ENCODE measurements around the gene HOXD11.

HOXD11 gene

DNA sequence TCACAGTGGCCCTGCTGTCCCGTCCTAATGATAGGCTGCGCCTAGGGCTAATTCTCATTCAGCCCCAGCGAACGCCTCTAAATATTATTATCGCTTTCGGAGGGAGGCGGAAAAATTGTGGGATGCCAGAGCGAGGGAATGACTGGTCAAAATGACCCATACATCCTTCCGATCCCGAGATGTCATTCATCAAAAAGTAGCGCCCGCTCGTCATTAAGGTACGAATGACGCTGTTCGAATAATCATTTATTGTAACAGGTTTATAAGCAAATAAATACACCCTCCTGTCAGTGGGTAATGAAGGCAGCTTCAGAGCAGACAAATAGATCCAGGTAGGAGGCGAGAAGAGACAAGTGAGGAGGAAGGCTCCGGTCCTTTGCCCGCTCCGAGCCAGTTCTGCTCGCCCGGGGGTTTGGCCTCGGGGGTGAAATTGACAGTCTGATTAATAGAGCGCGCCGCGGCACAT is 23.3 kb upstream of the HOXD11 start, which contains the start of gene EVX2:
Gene EVX2, minus strand, starts transcription at position 167 of the 466 bp plus-strand sequence. CDS start 186 bp downstream, outside the sequence.
- Histone ChIP-seq H2AFZ (ENCODE audit: low read depth) (no peak within 1 kb of the TSS), H4K20me1 (ENCODE audit: insufficient read depth) (no peaks in the 10 kb centered on the region), H3K4me2 (no peak within 1 kb of the TSS), H3K27ac (no peak within 1 kb of the TSS), H3K4me1 (ENCODE audit: low read depth, poor library complexity, severe bottlenecking) (no peaks in the 10 kb centered on the region), H3K27me3 (ENCODE audit: insufficient read depth, low read depth) (no peaks in the 10 kb centered on the region), H3K79me2 (ENCODE audit: insufficient read depth, low read depth) (no peaks in the 10 kb centered on the region), H3K4me3 (IDR thresholded peaks at IDR 0.05; ENCODE audit: insufficient read depth, low read depth, low read length) (no peak within 1 kb of the TSS), H3K9ac (no peak within 1 kb of the TSS), H3K36me3 (ENCODE audit: insufficient read depth) (no peaks in the 10 kb centered on the region)
- TF ChIP-seq, protein P1, sequence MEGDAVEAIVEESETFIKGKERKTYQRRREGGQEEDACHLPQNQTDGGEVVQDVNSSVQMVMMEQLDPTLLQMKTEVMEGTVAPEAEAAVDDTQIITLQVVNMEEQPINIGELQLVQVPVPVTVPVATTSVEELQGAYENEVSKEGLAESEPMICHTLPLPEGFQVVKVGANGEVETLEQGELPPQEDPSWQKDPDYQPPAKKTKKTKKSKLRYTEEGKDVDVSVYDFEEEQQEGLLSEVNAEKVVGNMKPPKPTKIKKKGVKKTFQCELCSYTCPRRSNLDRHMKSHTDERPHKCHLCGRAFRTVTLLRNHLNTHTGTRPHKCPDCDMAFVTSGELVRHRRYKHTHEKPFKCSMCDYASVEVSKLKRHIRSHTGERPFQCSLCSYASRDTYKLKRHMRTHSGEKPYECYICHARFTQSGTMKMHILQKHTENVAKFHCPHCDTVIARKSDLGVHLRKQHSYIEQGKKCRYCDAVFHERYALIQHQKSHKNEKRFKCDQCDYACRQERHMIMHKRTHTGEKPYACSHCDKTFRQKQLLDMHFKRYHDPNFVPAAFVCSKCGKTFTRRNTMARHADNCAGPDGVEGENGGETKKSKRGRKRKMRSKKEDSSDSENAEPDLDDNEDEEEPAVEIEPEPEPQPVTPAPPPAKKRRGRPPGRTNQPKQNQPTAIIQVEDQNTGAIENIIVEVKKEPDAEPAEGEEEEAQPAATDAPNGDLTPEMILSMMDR (conservative IDR thresholded peaks at IDR 0.05; ENCODE audit: low read depth, low read length), result no peak

DNA sequence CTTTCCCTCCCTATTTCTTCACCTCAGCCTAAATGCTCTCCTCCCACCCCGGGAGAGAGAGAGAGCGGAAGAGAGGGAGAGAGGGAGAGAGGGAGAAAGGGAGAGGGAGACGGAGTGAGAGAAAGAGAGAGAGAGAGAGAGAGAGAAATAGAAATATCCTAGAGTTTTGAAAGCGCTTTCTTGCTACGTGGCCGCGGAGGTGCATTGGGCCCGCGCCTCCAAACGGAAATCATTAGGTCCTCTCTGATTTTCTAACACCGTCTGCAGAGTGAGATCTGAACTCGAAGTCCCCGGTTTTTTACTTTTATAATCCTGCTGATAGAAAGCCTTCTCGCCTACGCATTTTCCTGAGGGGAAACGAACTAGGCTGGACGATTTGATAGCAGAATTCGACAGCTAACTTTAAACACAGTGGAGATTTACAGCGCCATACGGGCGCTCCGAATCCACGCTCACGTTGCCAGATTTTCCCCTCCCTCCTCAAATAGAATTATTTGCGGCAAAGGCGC is 22.4 kb upstream of the HOXD11 start:
- Histone ChIP-seq H3K36me3 (ENCODE audit: insufficient read depth) (no peaks in the 10 kb centered on the region), H2AFZ (ENCODE audit: low read depth) (no peak overlapping the region), H3K27ac (no peak overlapping the region), H3K4me2 (no peak overlapping the region), H3K79me2 (ENCODE audit: insufficient read depth, low read depth) (no peaks in the 10 kb centered on the region), H3K9ac (no peak overlapping the region), H3K27me3 (ENCODE audit: insufficient read depth, low read depth) (no peaks in the 10 kb centered on the region), H3K4me1 (ENCODE audit: low read depth, poor library complexity, severe bottlenecking) (no peaks in the 10 kb centered on the region), H4K20me1 (ENCODE audit: insufficient read depth) (no peaks in the 10 kb centered on the region), H3K4me3 (IDR thresholded peaks at IDR 0.05; ENCODE audit: insufficient read depth, low read depth, low read length) (no peak overlapping the region)
- TF ChIP-seq, protein P1 (conservative IDR thresholded peaks at IDR 0.05; ENCODE audit: low read depth, low read length), result no peak

DNA sequence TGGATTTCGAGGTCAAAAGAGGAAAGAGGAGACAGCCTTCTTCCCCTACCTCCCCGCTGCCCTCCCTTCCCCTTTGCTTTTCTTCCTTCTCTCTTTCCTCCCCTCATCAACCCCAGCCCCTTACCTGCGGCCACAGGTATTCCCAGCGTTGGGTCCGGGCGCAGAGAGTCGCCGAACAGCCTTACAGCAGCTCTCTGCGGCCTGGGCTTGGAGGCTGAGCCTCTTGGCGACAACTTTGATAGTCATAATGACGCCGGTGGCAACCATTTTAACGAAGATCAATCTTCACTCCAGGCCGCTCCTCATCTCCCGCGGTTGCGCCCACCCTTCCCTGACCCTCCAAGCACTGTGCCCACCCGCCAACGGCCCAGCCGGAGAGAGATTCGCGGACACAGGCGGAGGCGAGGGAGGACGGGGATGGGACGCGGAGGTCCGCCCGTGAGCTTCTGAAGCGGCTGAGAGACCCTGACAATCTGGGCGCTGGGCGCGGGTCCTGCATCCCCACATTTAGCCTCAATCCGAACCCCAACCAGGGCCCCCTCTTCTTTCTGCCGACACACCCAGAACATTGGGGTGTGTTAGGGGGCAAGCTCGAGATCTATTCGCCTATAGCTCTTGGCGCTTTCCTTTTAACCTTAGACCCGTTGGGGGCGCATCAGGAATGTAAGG is 21.8 kb upstream of the HOXD11 start:
- TF ChIP-seq, protein P1 (conservative IDR thresholded peaks at IDR 0.05; ENCODE audit: low read depth, low read length), result no peak
- Histone ChIP-seq H2AFZ (ENCODE audit: low read depth) (no peak overlapping the region), H4K20me1 (ENCODE audit: insufficient read depth) (no peaks in the 10 kb centered on the region), H3K4me1 (ENCODE audit: low read depth, poor library complexity, severe bottlenecking) (no peaks in the 10 kb centered on the region), H3K9ac (no peak overlapping the region), H3K79me2 (ENCODE audit: insufficient read depth, low read depth) (no peaks in the 10 kb centered on the region), H3K27ac (no peak overlapping the region), H3K4me2 (no peak overlapping the region), H3K27me3 (ENCODE audit: insufficient read depth, low read depth) (no peaks in the 10 kb centered on the region), H3K36me3 (ENCODE audit: insufficient read depth) (no peaks in the 10 kb centered on the region), H3K4me3 (IDR thresholded peaks at IDR 0.05; ENCODE audit: insufficient read depth, low read depth, low read length) (no peak overlapping the region)

DNA sequence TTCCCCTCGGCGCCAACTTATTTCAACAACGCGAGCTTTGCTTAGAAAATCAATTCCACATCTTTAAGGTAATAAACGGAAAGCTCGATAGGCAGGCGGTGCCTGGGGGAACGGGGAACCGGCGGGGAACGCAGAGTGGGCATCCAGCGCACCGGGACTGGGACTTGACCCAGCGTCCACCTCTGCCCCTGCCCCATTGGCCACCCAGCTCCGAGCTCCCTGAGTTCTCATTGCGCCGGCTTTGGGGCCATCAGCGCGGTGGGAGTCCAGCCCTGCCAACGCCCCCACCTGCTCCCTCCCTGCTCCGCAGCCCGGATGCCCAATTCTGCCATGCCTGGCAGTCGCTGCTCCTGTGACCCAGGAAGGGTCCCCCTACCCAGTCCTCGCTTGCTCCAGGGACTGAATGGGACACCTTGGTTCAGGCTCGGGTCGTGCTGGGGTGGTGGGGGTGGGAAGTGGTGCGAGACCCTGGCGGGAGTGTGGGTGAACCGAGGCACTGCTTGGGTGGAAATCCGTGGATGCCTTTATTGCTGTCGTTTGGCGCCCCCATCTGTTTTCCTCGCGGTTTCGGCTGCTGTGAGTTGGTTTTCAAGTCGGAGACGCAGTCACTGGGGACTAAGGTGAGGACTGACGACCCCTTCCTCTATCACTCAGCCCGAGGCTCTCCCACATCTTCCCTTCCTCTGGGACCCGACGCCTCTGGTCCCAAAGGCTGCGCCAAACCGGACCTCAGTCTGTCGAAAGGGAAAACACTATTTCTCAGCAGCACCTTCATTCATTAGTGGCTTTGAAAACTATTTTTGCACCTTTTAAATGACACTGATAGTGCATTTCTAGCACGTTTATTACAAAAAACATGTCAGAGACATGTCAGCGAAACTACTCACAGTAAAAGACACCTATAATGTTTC is 21.0 kb upstream of the HOXD11 start:
- TF ChIP-seq, protein P1 (conservative IDR thresholded peaks at IDR 0.05; ENCODE audit: low read depth, low read length), result peak; percentile 47; the same call in 1 of the 2 replicates
- Histone ChIP-seq H3K36me3 (ENCODE audit: insufficient read depth) (no peaks in the 10 kb centered on the region), H3K4me1 (ENCODE audit: low read depth, poor library complexity, severe bottlenecking) (no peaks in the 10 kb centered on the region), H3K79me2 (ENCODE audit: insufficient read depth, low read depth) (no peaks in the 10 kb centered on the region), H3K27me3 (ENCODE audit: insufficient read depth, low read depth) (no peaks in the 10 kb centered on the region), H3K4me3 (IDR thresholded peaks at IDR 0.05; ENCODE audit: insufficient read depth, low read depth, low read length) (no peak overlapping the region), H4K20me1 (ENCODE audit: insufficient read depth) (no peaks in the 10 kb centered on the region), H3K27ac (no peak overlapping the region), H3K4me2 (no peak overlapping the region; the same call in 1 of the 2 replicates), H2AFZ (ENCODE audit: low read depth) (no peak overlapping the region), H3K9ac (no peak overlapping the region)
